HG02571 (cell line): Measurements from ENCODE around the gene LIPC.
"Not testable (repeated sequence)": the region's sequence is repeated elsewhere in the genome, so short reads cannot be mapped to it uniquely, and the experiment has no call there.

ENCODE experiments used
- ATAC-seq: cut with Tn5 transposase; IDR thresholded peaks from one replicate; pipeline ENCODE4 v1.9.1; 2021; ENCODE audit warnings: mild to moderate bottlenecking, moderate library complexity; ENCODE audit not compliant: unreplicated experiment

Gene LIPC

GRCh38 chr15:58603927-58604326 is 172.1 kb downstream of the LIPC start:
- ATAC-seq = not testable (repeated sequence)

- no peak for ATAC-seq
Observed at GRCh38 chr15:58604455-58604923, 172.7 kb downstream of the LIPC start.

GRCh38 chr15:58605931-58606530 is 174.2 kb downstream of the LIPC start:
- no peak for ATAC-seq

- no peak for ATAC-seq
Observed at GRCh38 chr15:58606577-58607080, 174.8 kb downstream of the LIPC start.

- ATAC-seq = no peak
Observed at GRCh38 chr15:58608129-58608590, 176.4 kb downstream of the LIPC start.

GRCh38 chr15:58608711-58609110 is 176.9 kb downstream of the LIPC start:
- no peak for ATAC-seq

- ATAC-seq = no peak
Observed at GRCh38 chr15:58611731-58612676, 180.2 kb downstream of the LIPC start.

- ATAC-seq = no peak
Observed at GRCh38 chr15:58616171-58616570, 184.4 kb downstream of the LIPC start.
